Measurements from ENCODE around the gene PDE4D. TPM values are rescaled to one million over a fixed set of nuclear protein-coding genes. Genes with fewer than 3 reads are reported as not detected.

Gene PDE4D
- total and polyA plus RNA-seq, 2 experiments from 2014 or later = 4.3 to 9.7 TPM

DNA sequence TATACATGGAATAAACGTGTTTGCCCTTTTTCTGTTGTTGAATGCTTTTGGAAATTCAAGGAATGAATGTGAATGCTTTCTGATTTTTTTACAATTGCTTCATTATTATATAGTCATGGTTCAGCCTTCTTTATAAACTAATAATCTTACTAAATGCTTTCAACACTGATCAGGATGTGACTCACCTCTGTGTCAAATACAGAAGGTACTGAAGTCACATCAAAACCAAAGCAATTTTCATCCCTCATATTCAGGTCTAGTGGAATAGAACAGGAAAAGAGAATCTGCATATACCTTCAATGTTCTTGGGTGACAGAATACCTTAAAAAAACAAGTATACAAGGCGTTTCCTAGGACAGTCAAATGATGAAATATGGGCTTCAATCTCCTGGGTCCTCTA is 170.7 kb downstream of the PDE4D start:
- no peaks in the 10 kb centered on the region for H3K27me3 ChIP-seq (replicated peaks; ENCODE audit: insufficient read depth)
- peak; percentile 40 for DNase-seq
- H4K20me1 ChIP-seq (ENCODE audit: insufficient read depth) = no peaks in the 10 kb centered on the region
- no peak overlapping the region for H3K4me2 ChIP-seq (ENCODE audit: unreplicated experiment)
- H3K4me1 ChIP-seq (ENCODE audit: insufficient read depth) = peaks cover 21% of the 10 kb centered on the region
- H3K79me2 ChIP-seq (ENCODE audit: insufficient read depth) = no peaks in the 10 kb centered on the region
- no peak overlapping the region for H3K4me3 ChIP-seq
- H3K36me3 ChIP-seq (ENCODE audit: low read depth) = no peaks in the 10 kb centered on the region
- no peak overlapping the region for H3K9ac ChIP-seq
- H3K9me3 ChIP-seq (ENCODE audit: low read depth) = no peaks in the 10 kb centered on the region
- 38 to 40% methylated on average over 2 of the region's 2 CpGs for WGBS, 2 experiments (ENCODE audit: low coverage in 1 of 2, low lambda C conversion rate in 2 of 2, missing lambda C conversion rate in 2 of 2)
- H2AFZ ChIP-seq = no peak overlapping the region
- H3K27ac ChIP-seq = no peak overlapping the region
- TF ChIP-seq EZH2 (IDR thresholded peaks at IDR 0.05; ENCODE audit: insufficient read depth, poor library complexity, severe bottlenecking) (no peak), EZH2phosphoT487 (IDR thresholded peaks at IDR 0.05; ENCODE audit: insufficient read depth, low read depth) (no peak)
- 0 out of 2 replicates have a peak, but pooled peaks cover 3% of the 10 kb centered on the region for H3F3A ChIP-seq (ENCODE audit: insufficient read depth)
- H3K9me2 ChIP-seq (ENCODE audit: insufficient read depth) = no peaks in the 10 kb centered on the region
- in situ Hi-C loops (cut with MboI) = no loop called here

GRCh38 chr5:59721741-59722140 is 171.8 kb downstream of the PDE4D start:
- H3K9ac ChIP-seq = no peak overlapping the region
- H3K9me2 ChIP-seq (ENCODE audit: insufficient read depth) = no peaks in the 10 kb centered on the region
- no peak for DNase-seq
- H3F3A ChIP-seq (ENCODE audit: insufficient read depth) = 0 out of 2 replicates have a peak, but pooled peaks cover 3% of the 10 kb centered on the region
- peaks cover 21% of the 10 kb centered on the region for H3K4me1 ChIP-seq (ENCODE audit: insufficient read depth)
- H3K27ac ChIP-seq = no peak overlapping the region
- no peak for TF ChIP-seq EZH2 (IDR thresholded peaks at IDR 0.05; ENCODE audit: insufficient read depth, poor library complexity, severe bottlenecking)
- TF ChIP-seq EZH2phosphoT487 (IDR thresholded peaks at IDR 0.05; ENCODE audit: insufficient read depth, low read depth) = no peak
- no peaks in the 10 kb centered on the region for H3K36me3 ChIP-seq (ENCODE audit: low read depth)
- H3K4me2 ChIP-seq (ENCODE audit: unreplicated experiment) = no peak overlapping the region
- no peak overlapping the region for H2AFZ ChIP-seq
- H3K9me3 ChIP-seq (ENCODE audit: low read depth) = no peaks in the 10 kb centered on the region
- no peak overlapping the region for H3K4me3 ChIP-seq
- WGBS, 2 experiments (ENCODE audit: low coverage in 1 of 2, low lambda C conversion rate in 2 of 2, missing lambda C conversion rate in 2 of 2) = 75 to 86% methylated on average over 3 of the region's 3 CpGs
- no peaks in the 10 kb centered on the region for H3K27me3 ChIP-seq (replicated peaks; ENCODE audit: insufficient read depth)
- in situ Hi-C loops (cut with MboI) = no loop called here
- H4K20me1 ChIP-seq (ENCODE audit: insufficient read depth) = no peaks in the 10 kb centered on the region
- no peaks in the 10 kb centered on the region for H3K79me2 ChIP-seq (ENCODE audit: insufficient read depth)

- in situ Hi-C loops (cut with MboI) = no loop called here
- Histone ChIP-seq H3K36me3 (ENCODE audit: low read depth) (no peaks in the 10 kb centered on the region), H3K27me3 (replicated peaks; ENCODE audit: insufficient read depth) (no peaks in the 10 kb centered on the region), H3K9ac (no peak overlapping the region), H3F3A (ENCODE audit: insufficient read depth) (0 out of 2 replicates have a peak, but pooled peaks cover 3% of the 10 kb centered on the region), H3K4me1 (ENCODE audit: insufficient read depth) (peaks cover 13% of the 10 kb centered on the region), H3K9me3 (ENCODE audit: low read depth) (no peaks in the 10 kb centered on the region), H3K79me2 (ENCODE audit: insufficient read depth) (no peaks in the 10 kb centered on the region), H3K4me2 (ENCODE audit: unreplicated experiment) (no peak overlapping the region), H4K20me1 (ENCODE audit: insufficient read depth) (no peaks in the 10 kb centered on the region), H3K9me2 (ENCODE audit: insufficient read depth) (no peaks in the 10 kb centered on the region), H3K27ac (no peak overlapping the region), H3K4me3 (no peak overlapping the region), H2AFZ (no peak overlapping the region)
- 82 to 95% methylated on average over 1 of the region's 1 CpG for WGBS, 2 experiments (ENCODE audit: low coverage in 1 of 2, low lambda C conversion rate in 2 of 2, missing lambda C conversion rate in 2 of 2)
- no peak for DNase-seq
- TF ChIP-seq EZH2phosphoT487 (IDR thresholded peaks at IDR 0.05; ENCODE audit: insufficient read depth, low read depth) = no peak
- TF ChIP-seq EZH2 (IDR thresholded peaks at IDR 0.05; ENCODE audit: insufficient read depth, poor library complexity, severe bottlenecking) = no peak
Observed at GRCh38 chr5:59720063-59720462, 173.5 kb downstream of the PDE4D start.

GRCh38 chr5:59716966-59717500 is 176.5 kb downstream of the PDE4D start:
- in situ Hi-C loops (cut with MboI) = no loop called here
- TF ChIP-seq EZH2phosphoT487 (IDR thresholded peaks at IDR 0.05; ENCODE audit: insufficient read depth, low read depth) (no peak), EZH2 (IDR thresholded peaks at IDR 0.05; ENCODE audit: insufficient read depth, poor library complexity, severe bottlenecking) (no peak)
- Histone ChIP-seq H3K9me2 (ENCODE audit: insufficient read depth) (no peaks in the 10 kb centered on the region), H2AFZ (no peak overlapping the region), H3K27me3 (replicated peaks; ENCODE audit: insufficient read depth) (no peaks in the 10 kb centered on the region), H3K27ac (no peak overlapping the region), H3K4me2 (ENCODE audit: unreplicated experiment) (no peak overlapping the region), H3K9ac (no peak overlapping the region), H3K4me3 (no peak overlapping the region), H3K4me1 (ENCODE audit: insufficient read depth) (no peaks in the 10 kb centered on the region), H4K20me1 (ENCODE audit: insufficient read depth) (no peaks in the 10 kb centered on the region), H3K36me3 (ENCODE audit: low read depth) (no peaks in the 10 kb centered on the region), H3K79me2 (ENCODE audit: insufficient read depth) (no peaks in the 10 kb centered on the region), H3K9me3 (ENCODE audit: low read depth) (no peaks in the 10 kb centered on the region), H3F3A (ENCODE audit: insufficient read depth) (no peaks in the 10 kb centered on the region)
- 46 to 50% methylated on average over 1 of the region's 1 CpG for WGBS, 2 experiments (ENCODE audit: low coverage in 1 of 2, low lambda C conversion rate in 2 of 2, missing lambda C conversion rate in 2 of 2)
- DNase-seq = no peak

All from GM23248 (cell line).